ENCODE data around the gene BOC.

DNA sequence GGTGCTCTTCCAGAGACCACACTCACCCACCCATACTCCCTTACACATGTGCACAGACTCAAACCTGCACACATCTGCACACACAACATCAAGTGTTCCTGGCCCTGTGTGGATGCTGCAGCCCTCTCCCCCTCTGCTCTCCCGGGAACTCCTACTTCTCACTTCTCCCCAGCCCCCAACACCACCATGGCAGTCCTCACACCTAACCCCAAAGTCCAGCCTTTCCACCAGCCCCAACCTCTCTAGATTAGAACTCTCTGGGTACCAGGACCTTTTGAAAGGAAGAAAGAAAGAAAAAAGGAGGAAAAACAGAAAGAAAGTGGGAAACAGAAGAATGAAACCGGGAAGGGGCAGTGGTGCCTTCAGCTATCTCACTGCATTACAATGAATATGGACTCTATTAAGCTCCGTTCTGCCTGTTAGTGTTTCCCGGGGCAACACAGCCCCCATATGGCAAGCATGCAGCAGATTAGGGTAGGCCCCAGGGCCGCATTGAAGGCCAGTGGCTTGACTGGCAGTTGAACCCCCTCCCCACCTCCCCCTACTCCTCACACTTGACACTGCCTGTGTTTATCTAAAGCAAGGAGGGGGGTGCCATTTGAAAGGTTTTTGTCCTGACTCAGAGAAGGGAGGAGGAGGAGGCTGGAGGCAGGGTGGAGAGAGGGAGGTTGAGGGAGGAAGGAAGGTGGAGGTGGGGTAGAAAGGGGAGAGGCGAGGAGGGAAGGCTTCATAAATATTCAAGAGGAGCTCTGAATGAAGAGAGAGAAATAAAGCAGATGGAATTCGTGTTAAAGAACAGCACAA lies 30.1 kb downstream of the BOC start:
- TF ChIP-seq, protein P1, sequence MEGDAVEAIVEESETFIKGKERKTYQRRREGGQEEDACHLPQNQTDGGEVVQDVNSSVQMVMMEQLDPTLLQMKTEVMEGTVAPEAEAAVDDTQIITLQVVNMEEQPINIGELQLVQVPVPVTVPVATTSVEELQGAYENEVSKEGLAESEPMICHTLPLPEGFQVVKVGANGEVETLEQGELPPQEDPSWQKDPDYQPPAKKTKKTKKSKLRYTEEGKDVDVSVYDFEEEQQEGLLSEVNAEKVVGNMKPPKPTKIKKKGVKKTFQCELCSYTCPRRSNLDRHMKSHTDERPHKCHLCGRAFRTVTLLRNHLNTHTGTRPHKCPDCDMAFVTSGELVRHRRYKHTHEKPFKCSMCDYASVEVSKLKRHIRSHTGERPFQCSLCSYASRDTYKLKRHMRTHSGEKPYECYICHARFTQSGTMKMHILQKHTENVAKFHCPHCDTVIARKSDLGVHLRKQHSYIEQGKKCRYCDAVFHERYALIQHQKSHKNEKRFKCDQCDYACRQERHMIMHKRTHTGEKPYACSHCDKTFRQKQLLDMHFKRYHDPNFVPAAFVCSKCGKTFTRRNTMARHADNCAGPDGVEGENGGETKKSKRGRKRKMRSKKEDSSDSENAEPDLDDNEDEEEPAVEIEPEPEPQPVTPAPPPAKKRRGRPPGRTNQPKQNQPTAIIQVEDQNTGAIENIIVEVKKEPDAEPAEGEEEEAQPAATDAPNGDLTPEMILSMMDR (conservative IDR thresholded peaks at IDR 0.05): no peak
- TF ChIP-seq ZFX (IDR thresholded peaks at IDR 0.05): no peak
